Measurements from ENCODE around the gene ZBTB32.
"Not testable (repeated sequence)": the region's sequence is repeated elsewhere in the genome, so short reads cannot be mapped to it uniquely, and the experiment has no call there.

Gene ZBTB32

GRCh38 chr19:35704218-35704617 is at the start of gene ZBTB32:
Gene ZBTB32, plus strand, starts transcription at chr19:35704558. Its CDS starts 10,069 bp downstream, at chr19:35714627.
- no peak for DNase-seq

GRCh38 chr19:35654828-35655227 is 49.5 kb upstream of the ZBTB32 start:
- not testable (repeated sequence) for DNase-seq

GRCh38 chr19:35655600-35655999 is 48.8 kb upstream of the ZBTB32 start:
- no peak for DNase-seq

DNA sequence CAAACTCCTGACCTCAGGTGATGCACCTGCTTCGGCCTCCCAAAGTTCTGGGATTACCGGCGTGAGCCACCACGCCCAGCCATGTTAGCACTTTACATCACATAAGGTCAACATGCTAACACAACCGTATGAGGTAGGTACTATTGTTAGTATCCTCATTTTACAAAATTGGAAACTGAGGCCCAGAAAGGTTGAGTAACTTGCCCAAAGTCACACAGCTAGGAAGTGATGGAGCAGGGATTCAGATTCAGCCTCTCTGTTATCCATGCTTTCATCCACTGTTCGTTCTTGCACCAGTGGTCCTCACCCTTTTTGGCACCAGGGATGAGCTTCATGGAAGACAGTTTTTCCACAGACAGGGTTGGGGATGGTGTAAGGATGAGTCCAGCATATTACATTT is 47.7 kb upstream of the ZBTB32 start:
- no peak for DNase-seq

DNA sequence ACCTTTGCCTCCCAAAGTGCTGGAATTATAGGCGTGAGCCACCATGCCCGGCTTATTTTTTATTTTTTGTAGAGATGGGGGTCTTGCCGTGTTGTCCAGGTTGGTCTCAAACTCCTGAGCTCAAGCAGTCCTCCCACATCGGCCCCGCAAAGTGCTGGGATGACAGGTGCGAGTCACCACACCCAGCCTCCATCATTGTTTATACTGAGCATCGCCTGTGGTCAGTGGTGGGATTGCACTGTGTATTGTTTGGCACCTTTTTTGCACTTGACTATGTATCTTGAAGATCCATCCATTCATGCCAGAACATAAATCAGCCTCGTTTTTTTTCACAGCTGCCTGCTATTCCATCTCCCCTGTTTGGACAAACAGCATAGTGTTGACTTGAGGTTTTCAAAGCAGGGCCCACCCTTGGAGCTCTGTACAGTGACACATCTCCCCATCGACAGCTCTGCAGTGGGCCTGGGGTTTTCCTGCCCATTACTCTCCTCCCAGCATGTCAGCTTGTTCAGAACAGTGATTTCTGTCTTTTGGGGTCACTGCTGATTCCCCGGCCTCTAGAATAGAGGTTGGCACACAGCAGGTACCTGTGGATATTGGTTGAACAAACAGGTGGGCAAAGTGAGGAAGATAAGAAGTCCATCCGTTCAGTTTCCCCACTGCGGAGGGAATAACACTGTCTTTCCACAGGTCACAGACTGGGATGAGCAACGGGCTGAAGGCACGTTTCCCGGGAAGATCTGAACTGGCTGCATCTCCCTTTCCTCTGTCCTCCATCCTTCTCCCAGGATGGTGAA is 46.3 kb upstream of the ZBTB32 start:
- no peak for DNase-seq

- DNase-seq, result no peak
These were observed 42.4 kb upstream of the ZBTB32 start for GRCh38 chr19:35661995-35662340.

DNA sequence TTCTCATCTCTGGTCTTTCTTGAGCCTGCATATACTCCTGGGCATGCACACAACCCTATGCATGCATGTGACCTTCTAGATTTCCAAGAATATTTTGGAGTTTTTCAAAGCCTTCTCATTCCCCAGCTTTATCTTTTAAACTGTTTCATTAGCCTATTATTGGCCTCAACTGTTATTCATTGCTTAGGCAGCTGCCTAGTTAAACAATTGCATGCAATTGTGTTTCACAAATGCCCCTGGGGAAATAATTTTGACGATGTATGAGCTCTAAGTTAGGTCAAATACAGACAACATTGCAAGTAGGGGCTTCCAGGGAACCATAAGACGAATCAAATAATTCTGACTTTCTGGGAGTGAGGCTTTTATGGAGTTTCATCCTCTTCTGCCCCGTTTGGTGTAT is 40.4 kb upstream of the ZBTB32 start:
- DNase-seq, result no peak

DNA sequence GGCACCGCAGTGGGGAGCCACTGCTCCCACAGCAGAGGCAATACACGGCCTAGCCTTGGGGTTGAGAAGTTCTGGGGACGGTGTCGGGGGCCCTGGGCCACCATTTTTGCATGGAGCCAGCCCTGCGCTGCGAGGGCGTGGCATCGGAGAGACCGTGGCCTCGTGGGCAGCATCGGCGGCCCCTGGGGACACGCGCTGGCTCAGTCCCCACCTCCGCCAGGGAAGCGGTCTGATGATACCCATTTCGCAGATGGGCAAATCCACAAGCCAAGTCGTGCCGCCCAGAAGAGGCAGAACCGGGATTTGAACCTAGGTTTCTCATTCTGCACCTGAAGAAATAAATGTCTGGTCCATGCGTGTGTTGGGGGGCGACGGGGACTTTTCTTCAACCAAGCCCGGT is 39.2 kb upstream of the ZBTB32 start:
- no peak for DNase-seq

DNA sequence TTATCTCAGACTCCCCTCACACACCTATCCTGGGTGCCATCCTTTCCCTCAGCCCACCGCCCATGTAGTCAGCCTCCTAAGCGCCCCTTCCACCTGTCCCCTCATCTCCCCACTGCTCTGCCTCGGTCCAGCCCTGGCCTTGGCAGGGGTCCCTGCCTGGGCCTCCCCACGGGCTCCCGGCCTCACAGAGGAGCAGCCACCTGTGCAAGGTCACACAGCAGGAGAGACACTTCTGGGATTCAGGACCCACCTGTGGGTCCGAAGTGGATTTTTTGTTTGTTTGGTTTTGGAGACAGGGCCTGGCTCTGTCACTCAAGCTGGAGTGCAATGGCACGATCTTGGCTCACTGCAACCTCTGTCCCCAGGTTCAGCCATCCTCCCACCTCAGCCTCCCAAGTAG is 38.8 kb upstream of the ZBTB32 start:
- no peak for DNase-seq

- no peak for DNase-seq
These were observed 38.0 kb upstream of the ZBTB32 start, which contains the start of gene UPK1A for GRCh38 chr19:35666251-35666913. Gene UPK1A, plus strand, starts transcription at chr19:35666517. Its CDS starts 296 bp downstream, at chr19:35666813.

DNA sequence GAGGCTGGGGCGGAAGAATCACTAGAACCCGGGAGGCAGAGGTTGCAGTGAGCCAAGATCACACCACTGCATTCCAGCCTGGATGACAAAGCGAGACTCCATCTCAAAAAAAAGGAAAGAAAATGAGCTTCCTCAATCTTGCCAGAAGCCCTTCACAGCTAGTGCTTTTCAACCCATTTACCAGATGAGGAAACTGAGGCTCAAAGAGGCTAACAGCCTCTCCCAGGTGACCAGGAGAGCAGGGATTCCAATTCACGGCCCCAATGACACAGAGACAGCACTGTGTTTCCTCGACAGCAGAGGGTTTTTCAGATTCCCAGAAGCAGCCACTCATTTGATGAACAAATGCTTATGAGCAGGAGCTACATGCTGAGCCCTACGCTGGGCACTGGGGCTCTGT is 34.8 kb upstream of the ZBTB32 start:
- no peak for DNase-seq

GRCh38 chr19:35669974-35670373 is 34.4 kb upstream of the ZBTB32 start:
- DNase-seq, result no peak

DNA sequence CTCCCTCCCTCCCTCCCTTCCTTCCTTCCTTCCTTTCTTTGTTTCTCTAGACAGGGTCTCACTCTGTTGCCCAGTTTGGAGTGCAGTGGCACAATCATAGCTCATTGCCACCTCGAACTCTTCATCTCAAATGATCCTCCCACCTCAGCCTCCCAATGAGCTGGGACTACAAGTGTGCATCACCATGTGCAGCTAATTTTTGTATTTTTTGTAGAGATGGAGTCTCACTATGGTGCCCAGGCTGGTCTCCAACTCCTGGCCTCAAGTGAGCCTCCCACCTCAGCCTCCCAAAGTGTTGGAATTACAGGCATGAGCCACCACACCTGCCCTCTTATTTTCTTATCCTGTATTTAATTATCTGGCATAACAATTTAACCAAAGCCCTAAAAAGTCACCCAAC is 33.7 kb upstream of the ZBTB32 start:
- no peak for DNase-seq

- no peak for DNase-seq
These were observed 32.5 kb upstream of the ZBTB32 start for GRCh38 chr19:35671818-35672217.

DNA sequence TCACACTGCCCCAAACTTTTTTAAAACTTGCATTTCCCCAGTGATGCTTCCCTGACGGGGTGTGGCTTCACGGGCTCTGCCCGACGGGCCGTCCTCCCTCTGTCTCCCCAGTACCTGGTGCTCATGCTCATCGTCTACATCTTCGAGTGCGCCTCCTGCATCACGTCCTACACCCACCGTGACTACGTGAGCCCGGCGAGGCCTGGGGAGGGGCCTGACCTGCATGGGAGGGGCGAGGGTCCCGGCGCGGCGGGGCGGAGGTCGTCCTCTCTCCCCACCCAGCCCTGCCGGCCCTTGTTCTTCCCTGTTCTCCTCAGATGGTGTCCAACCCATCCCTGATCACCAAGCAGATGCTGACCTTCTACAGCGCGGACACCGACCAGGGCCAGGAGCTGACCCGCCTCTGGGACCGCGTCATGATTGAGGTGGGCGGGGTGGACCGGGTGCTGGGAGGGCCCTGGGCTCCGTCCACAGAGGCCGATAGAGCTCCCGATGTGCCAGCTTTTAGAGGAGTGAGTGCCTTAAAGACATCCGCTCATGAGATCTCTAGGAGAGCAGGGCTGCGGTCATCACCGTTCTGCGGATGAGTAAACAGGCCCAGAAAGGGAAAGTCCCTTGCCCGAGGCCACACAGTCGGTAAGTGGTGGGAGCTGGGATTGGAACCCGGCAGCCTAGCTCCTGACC is 31.1 kb upstream of the ZBTB32 start:
- DNase-seq, result peak; percentile 52

GRCh38 chr19:35675589-35676140 is 28.7 kb upstream of the ZBTB32 start:
- DNase-seq, result no peak

DNA sequence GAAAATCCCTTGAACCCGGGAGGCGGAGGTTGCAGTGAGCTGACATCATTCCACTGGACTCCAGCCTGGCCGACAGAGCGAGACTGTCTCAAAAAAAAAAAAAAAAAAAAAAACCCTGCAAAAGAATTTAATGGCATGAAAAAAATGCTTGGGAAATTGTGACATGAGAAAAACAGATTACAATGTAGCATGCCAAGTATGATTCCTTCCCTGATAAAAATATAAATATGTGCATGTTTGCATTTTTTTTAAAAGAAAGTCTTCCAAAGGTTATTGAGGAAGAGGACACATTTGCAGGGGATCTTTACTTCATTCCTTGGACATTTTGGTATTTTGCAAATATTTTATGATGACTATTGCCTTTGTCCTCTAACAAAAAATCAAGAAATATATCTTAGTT is 14.5 kb upstream of the ZBTB32 start:
- DNase-seq, result no peak

DNA sequence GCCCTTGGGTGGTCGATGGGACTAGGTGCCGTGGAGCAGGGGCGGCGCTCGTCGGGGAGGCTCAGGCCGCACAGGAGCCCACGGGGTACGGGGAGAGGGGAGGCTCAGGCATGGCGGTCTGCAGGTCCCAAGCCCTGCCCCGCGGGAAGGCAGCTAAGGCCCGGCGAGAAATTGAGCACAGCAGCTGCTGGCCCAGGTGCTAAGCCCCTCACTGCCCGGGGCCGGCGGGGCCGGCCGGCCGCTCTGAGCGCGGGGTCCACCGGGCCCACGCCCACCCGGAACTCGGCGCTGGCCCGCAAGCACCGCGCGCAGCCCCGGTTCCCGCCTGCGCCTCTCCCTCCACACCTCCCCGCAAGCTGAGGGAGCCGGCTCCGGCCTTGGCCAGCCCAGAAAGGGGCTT is 13.3 kb upstream of the ZBTB32 start:
- not testable (repeated sequence) for DNase-seq

DNA sequence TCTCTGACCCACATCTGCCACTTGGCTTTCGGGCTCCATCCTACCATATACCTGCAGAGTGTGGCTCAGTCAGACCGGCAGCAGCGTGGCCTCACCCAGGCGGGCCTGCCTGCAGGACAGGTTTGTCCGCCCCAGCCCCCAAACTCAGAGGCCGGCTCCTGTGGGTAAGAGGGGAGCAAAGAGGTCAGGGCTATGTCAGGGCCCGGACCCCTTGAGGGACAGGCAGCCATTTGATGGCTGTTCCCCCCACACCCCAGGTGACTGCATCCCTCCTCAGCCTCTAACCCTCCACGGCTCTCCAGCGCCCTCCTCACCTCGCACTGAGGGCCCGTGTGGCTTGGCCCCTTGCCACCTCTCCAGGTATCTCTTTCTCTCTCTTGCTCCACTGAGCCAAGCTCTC is 12.3 kb upstream of the ZBTB32 start:
- no peak for DNase-seq

DNA sequence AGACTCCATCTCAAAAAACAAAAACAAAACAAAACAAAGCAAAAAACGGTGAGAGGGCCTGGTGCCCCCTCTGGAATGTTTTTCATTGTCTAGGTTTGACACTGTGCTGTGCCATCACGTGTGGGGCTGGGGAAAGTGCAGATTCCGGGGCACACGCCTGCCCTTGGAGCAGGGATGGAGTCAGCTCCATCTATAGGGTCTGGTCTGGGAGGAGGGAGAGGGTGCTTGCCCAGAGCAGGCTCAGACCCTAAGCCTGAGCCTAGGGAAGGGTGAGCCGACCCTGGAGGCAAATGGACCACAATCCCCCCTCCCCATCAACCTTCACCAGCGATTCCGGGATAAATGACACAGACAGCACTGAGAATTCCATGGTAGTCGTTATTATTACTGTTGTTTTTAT is 10.9 kb upstream of the ZBTB32 start:
- DNase-seq, result no peak

DNA sequence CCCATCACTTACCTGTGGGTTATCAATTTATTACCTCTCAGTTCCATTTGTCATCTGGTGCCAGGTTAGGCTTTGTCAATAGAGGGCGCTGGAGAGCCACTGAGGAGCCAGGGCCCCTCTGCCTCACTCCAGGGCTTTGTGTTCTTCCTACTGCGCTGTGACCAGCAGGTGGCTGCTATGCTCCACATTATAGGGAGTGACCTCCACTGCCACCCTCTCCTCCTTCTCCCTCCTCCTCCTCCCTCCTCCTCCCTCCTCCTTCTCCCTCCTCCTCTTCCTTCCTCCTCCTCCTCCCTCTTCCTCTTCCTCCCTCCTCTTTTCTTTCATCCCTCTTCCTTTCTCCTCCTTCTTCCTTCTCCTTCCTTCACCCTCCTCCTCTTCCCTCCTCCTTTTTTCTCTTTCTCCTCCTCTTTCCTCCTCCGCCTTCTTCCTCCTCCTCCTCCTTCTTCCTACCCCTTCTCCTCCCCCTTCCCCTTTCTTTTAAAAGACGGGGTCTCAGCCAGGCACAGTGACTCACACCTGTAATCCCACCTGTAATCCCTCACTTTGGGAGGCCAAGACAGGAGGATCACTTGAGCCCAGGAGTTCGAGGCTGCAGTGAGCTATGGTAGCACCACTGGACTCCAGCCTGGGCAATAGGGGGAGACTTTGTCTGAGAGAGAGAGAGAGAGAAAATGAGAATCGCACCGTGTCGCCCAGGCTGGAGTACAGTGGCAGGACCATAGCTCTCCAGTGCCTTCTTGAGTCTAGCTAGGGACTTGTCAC is 10.3 kb upstream of the ZBTB32 start:
- peak; percentile 94 for DNase-seq

- no peak for DNase-seq
These were observed 8.4 kb upstream of the ZBTB32 start for GRCh38 chr19:35695895-35696422.

DNA sequence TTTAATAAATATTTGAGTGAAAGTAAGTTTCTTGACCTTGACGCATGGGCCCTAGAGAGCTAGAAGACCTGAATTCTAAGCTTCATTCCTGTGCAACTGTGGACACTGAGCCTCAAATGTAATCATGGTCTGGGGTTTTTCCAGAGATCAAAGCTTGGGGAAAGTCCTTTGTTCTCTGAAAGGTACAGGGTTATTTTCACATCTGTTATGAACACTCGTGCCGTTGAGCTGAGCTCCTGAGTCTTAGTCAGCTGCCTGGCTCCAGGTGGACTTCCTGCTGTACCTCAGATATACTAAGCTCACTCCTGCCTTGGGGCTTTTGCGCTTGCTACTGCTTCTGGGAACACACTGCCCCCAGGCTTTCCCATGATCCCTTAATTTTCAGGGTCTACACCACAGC is 7.5 kb upstream of the ZBTB32 start:
- no peak for DNase-seq

Measured in CD4-positive, alpha-beta T cell treated with Interleukin-17A for 1 hour (primary cell).